HG02970 (cell line): Measurements from ENCODE around the gene LAMA2.

Experiments used
- ATAC-seq: cut with Tn5 transposase; IDR thresholded peaks from one replicate; pipeline ENCODE4 v1.9.1; 2021; ENCODE audit warnings: mild to moderate bottlenecking, moderate library complexity, moderate number of reproducible peaks; ENCODE audit not compliant: unreplicated experiment, low FRiP score

The LAMA2 gene

DNA sequence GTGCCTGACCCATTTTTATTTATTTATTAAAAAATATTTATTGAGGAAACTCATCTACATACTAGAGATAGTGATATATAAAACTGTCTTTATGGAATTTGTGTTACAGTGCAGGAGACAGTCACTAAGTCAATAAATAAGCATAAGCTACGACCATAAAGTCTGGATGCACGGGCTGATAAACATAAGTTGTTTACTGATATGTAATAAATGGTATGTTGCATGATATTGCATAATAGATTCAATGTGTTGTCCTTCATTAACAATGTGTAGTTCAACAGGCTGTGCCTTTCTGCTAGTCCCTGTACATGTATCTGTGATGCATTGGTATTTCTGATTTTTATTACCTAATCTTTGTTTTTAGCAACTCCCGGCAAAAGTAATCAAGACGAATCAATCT is 515.8 kb downstream of the LAMA2 start:
- no peak for ATAC-seq

DNA sequence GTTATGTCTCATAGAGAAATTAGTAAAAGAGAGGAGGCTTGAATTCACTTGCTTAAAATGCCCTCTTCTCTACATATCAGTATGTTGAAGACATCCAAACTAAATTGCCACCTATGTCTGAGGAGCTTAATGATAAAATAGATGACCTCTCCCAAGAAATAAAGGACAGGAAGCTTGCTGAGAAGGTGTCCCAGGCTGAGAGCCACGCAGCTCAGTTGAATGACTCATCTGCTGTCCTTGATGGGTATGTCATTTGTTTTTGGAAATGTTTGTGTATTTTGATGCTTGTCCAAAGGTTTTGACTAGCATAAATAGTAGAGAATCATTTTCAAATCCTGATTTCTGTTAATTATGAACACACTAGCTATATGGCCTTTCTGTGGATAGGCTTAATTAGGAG is 519.3 kb downstream of the LAMA2 start:
- no peak for ATAC-seq

DNA sequence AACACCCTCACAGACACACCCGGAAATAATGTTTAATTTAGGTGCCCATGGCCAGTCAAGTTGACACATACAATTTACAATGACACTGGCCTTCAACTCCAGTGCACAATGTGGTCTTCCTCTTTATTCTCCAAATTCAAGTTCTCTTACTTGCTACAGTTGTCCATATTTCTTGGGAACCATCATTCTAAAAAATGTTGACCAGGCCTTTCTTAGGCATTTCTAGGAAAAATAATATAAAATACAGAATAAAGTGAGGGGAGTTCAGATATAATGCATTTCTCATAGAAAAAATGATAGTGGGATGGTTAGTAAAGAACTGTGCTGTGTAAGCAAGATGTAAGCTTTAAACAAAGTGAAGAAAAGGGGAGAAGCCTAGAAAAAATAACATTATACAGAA is 528.2 kb downstream of the LAMA2 start:
- no peak for ATAC-seq

DNA sequence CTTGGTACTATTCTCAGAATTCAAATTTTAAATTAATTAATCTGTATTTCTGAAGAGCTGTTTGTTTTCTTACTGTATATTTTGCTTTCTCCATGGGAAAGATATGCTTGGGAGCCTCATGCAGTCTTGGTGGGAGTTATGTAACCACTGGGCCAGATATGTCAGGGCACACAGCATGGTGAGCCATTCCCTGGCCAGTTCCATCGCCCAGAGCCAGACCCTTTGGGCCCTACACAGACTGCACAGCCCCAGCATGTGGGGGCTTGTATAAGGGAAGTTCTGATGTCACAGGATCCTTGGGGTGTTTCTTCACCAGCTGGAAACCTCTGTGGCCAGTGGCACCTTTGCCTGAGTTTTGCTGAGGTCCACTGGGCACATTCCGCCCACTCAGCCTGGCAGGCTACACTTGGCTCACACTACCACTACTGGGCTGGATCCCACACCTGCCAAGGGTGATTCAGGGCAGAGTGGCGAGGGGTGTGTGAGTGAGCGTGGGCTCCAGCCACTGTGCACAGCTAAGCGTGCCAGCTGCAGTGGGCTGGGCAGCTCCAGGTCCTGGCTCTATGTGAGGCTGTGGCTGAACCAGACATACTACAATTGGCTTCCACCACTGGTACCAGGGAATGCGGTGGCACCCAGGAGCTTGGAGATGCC is 533.5 kb downstream of the LAMA2 start:
- no peak for ATAC-seq

DNA sequence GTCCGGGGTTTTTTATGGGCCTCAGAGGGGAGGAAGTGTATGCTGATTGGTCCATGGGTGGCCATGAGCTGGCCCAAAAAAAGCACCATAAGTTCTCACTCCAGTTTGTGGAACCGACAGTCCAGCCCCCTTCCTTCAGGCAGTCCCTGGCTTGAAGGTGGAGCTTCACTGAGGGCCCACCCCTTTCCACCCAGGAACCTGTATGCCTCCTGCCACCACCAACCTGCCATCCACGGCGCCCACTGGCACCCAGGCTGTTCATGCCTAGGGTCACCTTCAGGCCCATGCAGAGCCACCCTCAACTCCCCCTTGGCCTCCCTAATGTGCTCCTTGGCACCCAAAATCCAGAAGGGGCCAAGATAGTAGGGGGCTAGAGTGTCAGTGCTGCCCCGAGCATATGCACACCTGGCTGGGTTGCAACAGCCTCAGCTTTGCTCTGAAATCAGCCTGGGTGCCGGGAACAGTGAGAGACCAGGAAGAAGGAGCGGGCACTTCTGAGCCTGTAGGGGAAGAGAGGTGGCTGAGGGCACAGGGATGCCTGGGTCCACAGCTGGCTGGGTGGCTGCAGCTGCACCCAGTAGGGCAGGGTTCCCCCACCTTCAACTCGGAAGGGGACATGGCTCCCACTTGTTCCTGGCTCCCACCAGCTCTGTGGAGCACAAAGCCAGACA is 534.6 kb downstream of the LAMA2 start:
- no peak for ATAC-seq

DNA sequence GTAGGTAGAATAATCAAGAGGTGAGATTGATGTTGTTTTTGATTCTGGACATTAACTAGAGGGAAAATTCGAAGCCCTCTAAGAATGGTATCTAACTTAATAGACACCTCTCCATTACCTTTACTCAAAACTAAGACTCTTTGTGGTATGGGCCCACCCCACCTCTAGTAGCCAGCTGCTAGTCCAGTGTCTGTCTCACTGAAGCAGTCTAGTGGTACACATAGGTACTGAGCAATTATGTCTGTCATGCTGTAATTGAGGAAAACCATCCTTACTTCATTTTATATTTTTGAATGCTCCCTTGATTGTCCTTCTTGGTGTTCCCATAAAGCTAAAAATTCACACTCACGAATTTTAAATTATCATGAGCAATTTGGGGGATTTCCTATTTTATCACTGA is 536.4 kb downstream of the LAMA2 start:
- no peak for ATAC-seq

DNA sequence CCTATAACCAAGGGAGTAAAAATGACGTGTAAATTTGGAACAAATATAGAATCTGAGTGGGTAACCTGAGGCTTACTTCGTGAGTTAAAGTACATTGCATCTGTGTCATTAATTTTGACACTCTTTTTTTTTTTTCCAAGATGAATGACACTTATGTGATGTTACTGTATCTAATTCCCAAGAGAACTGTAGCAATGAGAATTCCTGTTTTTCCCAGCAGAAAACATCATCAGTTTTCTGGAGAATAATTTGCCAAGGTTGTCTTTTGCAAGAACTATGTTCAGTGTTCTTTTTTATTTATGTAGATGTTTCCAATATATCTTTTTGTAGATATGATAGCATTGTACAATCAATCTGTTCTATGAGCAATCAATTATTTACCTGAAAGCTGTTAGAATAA is 543.4 kb downstream of the LAMA2 start:
- no peak for ATAC-seq

DNA sequence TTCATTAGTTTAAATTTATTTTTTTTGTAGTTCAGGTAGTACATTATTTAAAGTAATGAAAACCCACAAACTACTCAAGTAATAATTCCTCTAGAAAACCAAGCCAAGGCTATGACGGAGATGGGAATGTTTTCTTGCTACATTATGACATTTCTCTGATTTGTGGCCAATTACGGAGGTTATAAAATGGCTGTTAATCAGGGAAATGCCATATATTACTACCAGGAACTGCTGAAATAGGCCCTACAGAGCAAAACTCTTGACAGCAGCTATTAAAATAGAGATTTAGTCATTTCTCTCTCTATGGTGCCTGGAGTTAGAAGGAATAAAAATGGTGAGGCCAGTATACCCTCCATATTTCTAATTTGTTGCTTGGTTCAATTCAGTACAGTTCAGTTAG is 547.0 kb downstream of the LAMA2 start:
- ATAC-seq = no peak

DNA sequence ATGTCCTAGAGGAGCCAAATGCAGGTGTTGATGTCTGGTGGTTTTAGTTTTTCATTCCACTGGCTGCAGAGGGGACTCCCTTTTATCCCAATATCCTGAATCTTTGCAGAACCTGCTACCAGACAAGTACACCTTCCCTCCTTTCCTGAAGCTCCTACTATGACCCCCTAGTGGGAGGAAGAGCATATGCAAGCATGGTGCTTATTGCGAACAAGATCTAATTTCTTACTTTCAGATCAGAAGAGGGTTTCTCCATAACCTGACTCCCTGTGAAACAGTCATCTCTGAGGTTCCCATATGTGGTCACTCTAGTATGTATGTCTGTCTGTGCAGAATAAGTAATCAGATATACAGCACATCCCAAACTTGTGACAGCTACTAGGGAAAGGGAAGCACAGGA is 549.8 kb downstream of the LAMA2 start:
- ATAC-seq = no peak

DNA sequence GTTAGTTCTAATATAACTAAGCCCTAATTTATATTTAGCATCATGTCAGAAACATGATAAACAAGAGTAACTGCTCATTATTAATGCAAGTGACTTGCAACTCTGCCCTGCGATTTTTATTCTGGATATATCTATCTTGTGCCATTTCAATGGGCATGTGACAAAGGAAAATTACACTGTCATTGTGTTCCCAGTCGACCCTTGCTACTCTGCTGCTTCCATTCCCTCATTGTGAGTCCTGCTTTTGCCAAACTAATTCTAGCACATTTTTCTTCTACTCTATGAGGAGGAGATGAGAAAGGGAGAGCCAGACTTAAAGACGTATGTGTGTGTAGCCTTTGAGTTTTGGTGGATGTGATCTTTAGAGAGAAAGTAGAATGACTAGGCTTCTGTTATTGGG is 551.2 kb downstream of the LAMA2 start:
- no peak for ATAC-seq

DNA sequence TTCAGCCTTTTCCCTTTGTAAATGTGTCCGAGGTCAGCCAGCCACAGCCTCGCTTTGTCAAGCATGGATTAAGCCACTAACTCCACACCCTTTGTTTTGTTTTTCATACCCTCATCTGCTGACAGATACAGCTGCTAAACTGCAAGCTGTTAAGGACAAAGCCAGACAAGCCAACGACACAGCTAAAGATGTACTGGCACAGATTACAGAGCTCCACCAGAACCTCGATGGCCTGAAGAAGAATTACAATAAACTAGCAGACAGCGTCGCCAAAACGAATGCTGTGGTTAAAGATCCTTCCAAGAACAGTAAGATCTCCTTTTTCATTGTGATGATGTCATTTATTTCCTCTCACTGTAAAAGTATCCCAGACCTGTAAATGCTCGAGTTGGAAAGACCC is 557.8 kb downstream of the LAMA2 start:
- no peak for ATAC-seq

DNA sequence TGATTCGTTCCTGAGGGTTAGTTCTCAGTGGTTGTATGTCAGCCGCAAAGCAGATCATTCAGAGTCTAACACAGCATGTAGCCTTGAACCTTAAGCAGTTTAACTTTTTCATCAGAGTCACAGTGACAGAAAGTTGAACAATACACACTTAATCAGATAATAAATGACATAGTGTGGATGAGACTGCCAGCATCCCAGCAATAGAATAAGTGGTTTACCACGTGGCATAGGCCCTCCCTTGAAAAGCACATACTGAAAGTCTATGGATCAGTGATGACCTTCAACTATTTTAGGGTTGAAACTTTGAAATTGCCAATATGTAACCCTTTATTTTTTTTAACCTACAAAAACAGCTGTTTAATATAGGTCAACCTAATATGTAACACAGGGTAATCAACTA is 561.7 kb downstream of the LAMA2 start:
- ATAC-seq = no peak

DNA sequence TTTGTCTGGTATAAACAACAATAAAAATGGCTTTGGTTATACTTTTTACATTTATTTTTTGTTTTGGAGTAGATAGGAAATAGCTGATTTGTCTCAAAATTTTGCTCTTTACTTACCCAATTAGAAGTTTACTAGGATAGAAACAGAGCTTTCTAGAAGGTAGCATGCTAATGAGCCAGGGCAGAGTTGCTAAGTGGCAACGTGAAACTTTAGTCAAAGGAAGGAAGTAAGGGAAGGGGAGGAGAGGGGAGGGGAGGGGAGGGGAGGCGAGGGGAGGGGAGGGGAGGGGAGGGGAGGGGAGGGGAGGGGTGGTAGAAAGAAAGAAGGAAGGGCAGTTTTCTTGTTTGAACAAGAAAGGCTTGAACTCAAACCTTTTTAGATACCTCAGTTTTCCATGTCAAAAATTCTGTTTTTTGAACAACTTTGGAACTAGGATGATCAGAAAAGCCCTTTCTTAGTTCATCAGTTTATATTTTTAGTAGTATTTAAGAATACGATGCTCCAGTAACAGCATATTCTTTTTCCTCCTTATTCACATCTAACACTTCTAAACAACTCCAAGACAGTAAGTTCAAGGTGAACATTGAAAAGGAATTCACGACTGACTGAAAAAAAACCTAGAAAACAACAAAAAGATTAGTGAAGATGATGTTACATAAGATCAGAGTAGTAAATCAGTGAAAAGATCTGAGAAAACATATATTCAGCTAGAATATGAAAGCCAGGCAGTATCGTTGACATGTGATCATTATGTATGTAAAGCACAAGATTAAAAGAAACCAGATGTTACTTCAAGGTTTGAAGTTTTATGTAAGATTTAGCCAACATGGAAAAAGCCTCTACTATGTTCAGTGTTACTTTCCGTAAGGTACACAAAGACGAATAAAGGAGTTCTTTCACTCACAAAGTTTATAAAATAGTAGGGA is 563.6 kb downstream of the LAMA2 start:
- no peak for ATAC-seq

DNA sequence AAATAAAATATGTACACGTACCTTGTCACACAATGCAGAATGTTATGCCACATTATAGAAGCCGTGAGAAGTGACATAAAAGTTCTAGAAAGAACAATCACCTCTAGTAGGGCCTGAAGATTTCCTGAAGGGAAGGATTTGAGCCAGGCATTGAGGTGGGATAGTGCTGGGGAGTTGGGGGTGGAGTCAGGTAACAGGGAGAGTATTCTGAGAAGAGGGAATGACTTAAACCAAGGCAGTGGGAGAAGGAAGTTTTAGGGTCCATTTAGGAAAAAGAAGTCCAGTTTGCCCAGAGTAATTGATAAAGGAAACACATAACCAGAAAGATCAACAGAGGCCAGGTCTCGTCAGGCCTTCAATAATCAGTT is 564.2 kb downstream of the LAMA2 start:
- ATAC-seq = no peak

DNA sequence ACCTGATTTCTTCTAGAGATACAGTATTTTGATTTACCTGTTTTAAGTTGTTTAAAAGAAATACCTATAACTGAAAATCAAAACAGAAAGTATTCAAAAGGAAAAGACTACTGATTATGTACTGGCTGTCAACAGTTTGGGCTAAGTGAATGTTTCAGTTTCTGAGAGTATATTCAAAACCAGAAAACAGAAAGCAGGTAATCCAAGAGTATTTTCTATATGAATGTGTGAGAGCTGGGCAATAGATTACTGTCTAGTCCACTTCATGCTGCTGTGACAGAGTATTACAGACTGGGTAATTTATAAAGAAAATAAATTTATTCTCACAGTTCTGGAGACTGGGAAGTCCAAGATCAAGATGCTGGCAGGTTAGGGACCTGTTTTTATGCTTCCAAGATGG is 566.0 kb downstream of the LAMA2 start:
- peak; percentile 99 for ATAC-seq

DNA sequence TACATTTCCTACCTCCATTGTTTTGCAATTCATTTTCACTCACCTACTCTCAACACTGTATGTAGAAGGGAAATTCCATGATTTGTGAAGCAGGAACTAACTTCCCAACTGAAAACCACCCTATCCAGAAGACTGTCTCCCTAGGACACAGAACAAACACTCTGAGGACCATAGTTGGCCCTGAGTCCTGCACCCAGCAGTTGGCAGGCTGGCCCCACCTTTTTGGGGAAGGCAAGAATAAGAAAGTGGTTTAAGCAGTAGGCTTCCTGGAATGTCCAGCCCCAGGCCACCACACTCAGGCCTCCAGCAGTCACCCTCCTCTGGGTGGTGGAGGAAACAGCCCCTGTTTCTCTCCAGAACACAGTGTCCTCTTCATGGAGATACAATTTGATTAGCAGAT is 568.2 kb downstream of the LAMA2 start:
- ATAC-seq = no peak

DNA sequence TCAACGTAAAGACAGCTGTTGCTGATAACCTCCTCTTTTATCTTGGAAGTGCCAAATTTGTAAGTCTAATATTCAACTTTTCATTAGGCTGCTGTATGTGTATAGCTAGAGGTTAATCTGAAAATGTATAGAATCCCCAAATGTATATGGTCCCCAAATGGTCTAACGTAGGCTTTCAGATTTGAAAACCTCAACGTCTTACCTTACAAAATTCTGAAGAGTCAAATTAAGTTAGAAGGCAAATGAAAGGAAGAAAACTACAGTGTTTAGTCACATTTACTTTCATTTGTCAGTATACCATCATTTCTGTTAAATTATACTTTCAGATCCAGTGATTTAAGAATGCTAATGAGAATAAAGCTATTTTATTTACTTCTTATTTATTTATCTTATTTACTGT is 570.1 kb downstream of the LAMA2 start:
- ATAC-seq = no peak

DNA sequence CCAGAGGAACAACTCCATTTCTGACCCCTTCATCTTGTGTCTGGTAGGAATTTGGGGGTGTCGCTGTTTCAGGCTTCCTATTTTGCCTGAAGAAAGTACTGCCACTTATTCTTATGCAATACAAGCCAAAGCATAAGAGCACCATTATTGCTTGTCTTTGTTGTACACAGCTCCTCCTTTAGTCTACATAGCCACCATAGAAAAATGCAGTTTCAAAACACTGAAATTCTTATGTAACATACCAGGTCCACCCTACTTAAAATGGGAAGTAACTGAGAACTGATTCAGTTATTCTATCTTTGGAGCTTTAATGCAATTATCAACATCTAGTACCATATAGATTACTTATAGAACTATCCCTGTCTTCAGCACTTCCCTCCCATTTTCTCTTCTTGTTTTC is 571.5 kb downstream of the LAMA2 start:
- ATAC-seq = no peak

DNA sequence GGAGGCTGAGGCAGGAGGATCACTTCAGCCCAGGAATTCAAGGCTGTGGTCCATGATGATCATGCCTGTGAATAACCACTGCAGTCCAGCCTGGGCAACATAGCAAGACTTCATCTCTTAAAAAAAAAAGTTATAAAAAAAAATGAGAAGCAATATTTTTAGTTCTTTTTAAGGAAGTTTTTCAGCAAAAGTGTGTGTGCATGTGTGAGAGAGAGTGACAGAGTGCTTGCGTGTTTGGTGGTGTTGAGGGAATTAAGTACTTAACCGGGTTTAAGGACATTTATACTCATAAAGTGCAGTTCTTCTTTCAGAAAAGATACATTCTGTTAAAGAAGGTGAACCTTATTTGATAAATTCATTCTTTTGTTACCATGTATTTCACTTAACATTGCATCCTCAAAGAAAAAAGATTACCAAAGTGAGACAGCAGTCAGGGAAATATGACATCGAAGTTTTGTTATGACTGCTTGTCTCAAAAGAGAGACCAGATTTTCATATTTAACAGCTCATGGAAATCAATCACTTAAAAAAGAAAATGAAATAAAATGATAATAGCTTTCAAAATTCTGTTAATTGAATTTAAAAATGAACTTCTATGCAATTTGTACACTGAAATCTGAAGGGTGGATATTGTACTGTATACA is 572.3 kb downstream of the LAMA2 start:
- no peak for ATAC-seq

DNA sequence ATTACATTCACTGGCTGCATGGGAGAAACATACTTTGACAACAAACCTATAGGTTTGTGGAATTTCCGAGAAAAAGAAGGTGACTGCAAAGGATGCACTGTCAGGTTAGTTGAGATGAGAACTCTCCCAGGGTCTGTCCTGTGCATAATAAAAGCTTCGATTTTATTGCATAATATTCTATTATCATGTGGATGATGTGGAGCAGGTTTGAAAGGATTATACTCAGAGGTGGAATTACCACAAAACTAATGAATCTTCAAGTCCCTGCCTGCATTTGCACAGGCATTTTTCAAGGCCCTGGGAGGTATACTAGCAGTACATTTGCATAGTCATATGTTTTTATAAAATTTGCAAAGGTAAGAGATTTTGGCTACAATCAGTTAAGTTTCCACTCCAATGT is 577.3 kb downstream of the LAMA2 start:
- no peak for ATAC-seq

DNA sequence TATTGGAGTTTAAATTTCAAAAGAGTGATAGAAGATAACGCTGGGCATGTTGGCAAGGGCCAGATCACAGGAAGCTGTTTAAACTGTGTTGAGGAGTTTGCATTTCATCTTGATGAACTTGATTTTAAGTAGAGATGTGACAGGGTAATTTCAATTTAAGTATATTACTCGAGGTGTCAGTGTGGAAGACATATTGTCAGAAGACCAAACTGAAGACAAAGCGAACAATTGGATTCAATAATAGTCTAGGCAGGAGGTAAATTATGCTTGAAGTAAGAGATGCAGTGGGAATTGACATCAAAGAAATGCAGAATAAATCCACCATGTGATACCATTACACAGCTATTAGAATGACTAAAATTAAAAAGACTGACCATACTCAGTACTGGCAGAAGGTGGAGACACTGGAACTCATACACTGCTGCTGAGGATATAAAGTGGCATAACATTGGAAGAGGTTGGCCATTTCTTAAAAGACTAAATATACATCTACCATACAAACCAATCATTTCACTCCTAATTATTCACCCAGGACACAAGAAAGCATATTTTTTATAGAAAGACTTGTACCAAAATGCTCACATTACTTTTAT is 586.2 kb downstream of the LAMA2 start:
- ATAC-seq = no peak
